OCI-LY1 (cell line): ENCODE measurements around the gene STAT3.
"Not testable (repeated sequence)": the region's sequence is repeated elsewhere in the genome, so short reads cannot be mapped to it uniquely, and the experiment has no call there.

Experiments used
- H2AFZ ChIP-seq: fragments of 200-600 bp; sonication (generic), shearing (Covaris generic); 2 replicates; pipeline ENCODE4 v1.6.0; 2014; ENCODE audit warnings: antibody characterized with exemption, mild to moderate bottlenecking, low read length
- H3F3A ChIP-seq: fragments of 200-600 bp; sonication (generic), shearing (Covaris generic); 2 replicates; pipeline ENCODE4 v1.6.0; 2014; ENCODE audit warnings: mild to moderate bottlenecking, antibody characterized with exemption, low read length, moderate library complexity; ENCODE audit not compliant: insufficient read depth
- H3K27ac ChIP-seq: fragments of 200-600 bp; sonication (generic); 2 replicates; pipeline ENCODE4 v1.5.1; 2014; ENCODE audit warnings: low read length, mixed run types, mild to moderate bottlenecking, low read depth; ENCODE audit not compliant: poor library complexity, severe bottlenecking
- H3K27me3 ChIP-seq: fragments of 200-600 bp; sonication (generic); 2 replicates; pipeline ENCODE4 v1.6.0; 2014; ENCODE audit warnings: antibody characterized with exemption, mild to moderate bottlenecking, low read length, moderate library complexity; ENCODE audit not compliant: insufficient read depth
- H3K36me3 ChIP-seq: fragments of 200-600 bp; sonication (generic); 2 replicates; pipeline ENCODE4 v1.6.1; 2014; ENCODE audit warnings: mild to moderate bottlenecking, antibody characterized with exemption, low read length, moderate library complexity, mixed read lengths; ENCODE audit not compliant: insufficient read depth
- H3K4me1 ChIP-seq: fragments of 200-600 bp; sonication (generic); 2 replicates; pipeline ENCODE4 v1.5.1; 2014; ENCODE audit warnings: mild to moderate bottlenecking, low read length, moderate library complexity; ENCODE audit not compliant: insufficient read depth, severe bottlenecking
- H3K4me2 ChIP-seq: fragments of 200-600 bp; sonication (generic), shearing (Covaris generic); 2 replicates; pipeline ENCODE4 v1.6.1; 2014; ENCODE audit warnings: low read length
- H3K4me3 ChIP-seq: fragments of 200-600 bp; sonication (generic); 2 replicates; pipeline ENCODE4 v1.5.1; 2014; ENCODE audit warnings: low read length, low read depth, mild to moderate bottlenecking, mixed read lengths; ENCODE audit not compliant: poor library complexity, severe bottlenecking
- H3K79me2 ChIP-seq: fragments of 200-600 bp; shearing (Covaris generic); 2 replicates; pipeline ENCODE4 v1.6.1; 2016; ENCODE audit warnings: mixed run types, low read length, mixed read lengths; ENCODE audit not compliant: insufficient read depth
- H3K9ac ChIP-seq: fragments of 200-600 bp; sonication (generic), shearing (Covaris generic); 2 replicates; pipeline ENCODE4 v1.6.1; 2014; ENCODE audit warnings: mild to moderate bottlenecking, low read length, mixed read lengths
- H3K9me2 ChIP-seq: fragments of 200-600 bp; sonication (generic), shearing (Covaris generic); 2 replicates; pipeline ENCODE4 v1.6.1; 2014; ENCODE audit warnings: low read depth, mild to moderate bottlenecking, low read length, mixed read lengths
- H3K9me3 ChIP-seq: fragments of 200-600 bp; shearing (Covaris generic); 2 replicates; pipeline ENCODE4 v1.6.1; 2014; ENCODE audit warnings: low read length, mixed read lengths
- H4K20me1 ChIP-seq: fragments of 200-600 bp; sonication (generic), shearing (Covaris generic); 2 replicates; pipeline ENCODE4 v1.6.0; 2016; ENCODE audit warnings: mild to moderate bottlenecking, low read length; ENCODE audit not compliant: insufficient read depth
- CTCF ChIP-seq: fragments of 200-600 bp; sonication (generic), shearing (Covaris generic); IDR thresholded peaks from 2 replicates; pipeline ENCODE4 v1.5.1; 2017; ENCODE audit warnings: mild to moderate bottlenecking, antibody characterized with exemption, low read length, moderate library complexity, mixed read lengths
- EZH2 ChIP-seq: fragments of 200-600 bp; sonication (generic), shearing (Covaris generic); IDR thresholded peaks from 2 replicates; pipeline ENCODE4 v1.8.0; 2017; ENCODE audit warnings: borderline replicate concordance, mixed run types, mild to moderate bottlenecking, antibody characterized with exemption, low read length, moderate library complexity, mixed read lengths

STAT3 gene

GRCh38 chr17:42399121-42399520, 10.9 kb upstream of the STAT3 start:
- Histone ChIP-seq H3K9me2 (no peaks in the 10 kb centered on the region), H3K9me3 (no peaks in the 10 kb centered on the region), H3K27me3 (peaks cover 7% of the 10 kb centered on the region; the same call in 1 of the 2 replicates), H4K20me1 (no peaks in the 10 kb centered on the region), H3K4me1 (no peaks in the 10 kb centered on the region), H3K79me2 (no peaks in the 10 kb centered on the region), H3K4me2 (no peak overlapping the region), H2AFZ (no peak overlapping the region), H3K27ac (no peak overlapping the region), H3F3A (no peaks in the 10 kb centered on the region), H3K36me3 (no peaks in the 10 kb centered on the region), H3K4me3 (no peak overlapping the region), H3K9ac (no peak overlapping the region)
- no peak for TF ChIP-seq CTCF
- no peak for TF ChIP-seq EZH2

DNA sequence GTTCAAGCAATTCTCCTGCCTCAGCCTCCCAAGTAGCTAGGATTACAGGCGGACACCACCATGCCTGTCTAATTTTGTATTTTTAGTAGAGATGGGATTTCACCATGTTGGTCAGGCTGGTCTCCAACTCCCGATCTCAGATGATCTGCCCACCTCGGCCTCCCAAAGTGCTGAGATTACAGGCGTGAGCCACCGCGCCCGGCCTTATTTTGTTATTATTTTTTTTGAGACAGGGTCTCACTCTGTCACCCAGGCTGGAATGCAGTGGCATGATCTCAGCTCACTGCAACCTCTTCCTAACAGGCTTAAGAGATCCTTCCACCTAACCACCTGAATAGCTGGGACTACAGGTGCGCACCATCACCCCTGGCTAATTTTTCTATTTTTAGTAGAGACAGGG, 7.4 kb upstream of the STAT3 start:
- not testable (repeated sequence) for H4K20me1 ChIP-seq, H3K4me2 ChIP-seq, H3K79me2 ChIP-seq, H2AFZ ChIP-seq, H3K27ac ChIP-seq, H3K4me3 ChIP-seq, H3K36me3 ChIP-seq, H3K9me3 ChIP-seq, H3K27me3 ChIP-seq, H3K9ac ChIP-seq, H3K4me1 ChIP-seq, H3F3A ChIP-seq, H3K9me2 ChIP-seq

DNA sequence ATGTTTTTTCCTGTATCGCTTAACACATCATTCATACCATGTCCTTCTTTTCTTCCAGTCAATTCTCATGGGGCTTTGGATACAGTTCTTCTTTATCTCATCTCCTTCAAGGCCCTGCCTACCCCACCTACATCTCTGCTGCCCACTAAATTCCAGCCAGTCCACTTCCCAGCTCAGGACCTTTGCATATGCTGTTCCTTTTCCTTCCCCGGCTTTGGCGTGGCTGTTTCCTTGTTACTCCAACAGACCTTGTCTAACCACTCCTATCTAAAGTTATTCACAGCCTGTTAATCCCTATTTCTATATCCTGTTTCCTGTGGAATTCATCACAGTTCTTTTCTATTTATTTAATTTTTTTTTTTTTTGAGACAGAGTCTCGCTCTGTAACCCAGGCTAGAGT, 6.6 kb upstream of the STAT3 start:
- H3K4me2 ChIP-seq: no peak overlapping the region
- no peaks in the 10 kb centered on the region for H3K9me2 ChIP-seq
- no peaks in the 10 kb centered on the region for H3K36me3 ChIP-seq
- TF ChIP-seq EZH2 (no peak), CTCF (no peak)
- no peaks in the 10 kb centered on the region for H3K4me1 ChIP-seq
- no peaks in the 10 kb centered on the region for H3F3A ChIP-seq
- no peaks in the 10 kb centered on the region; the same call in 1 of the 2 replicates for H3K27me3 ChIP-seq
- H3K9me3 ChIP-seq: no peaks in the 10 kb centered on the region
- H4K20me1 ChIP-seq: no peaks in the 10 kb centered on the region
- H3K79me2 ChIP-seq: no peaks in the 10 kb centered on the region
- no peak overlapping the region for H3K4me3 ChIP-seq
- no peak overlapping the region for H3K27ac ChIP-seq
- H3K9ac ChIP-seq: no peak overlapping the region
- no peak overlapping the region for H2AFZ ChIP-seq

- Histone ChIP-seq H3K4me1 (peaks cover 7% of the 10 kb centered on the region), H3K36me3 (no peaks in the 10 kb centered on the region), H2AFZ (no peak overlapping the region), H3K4me3 (no peak overlapping the region), H3K4me2 (no peak overlapping the region), H3F3A (no peaks in the 10 kb centered on the region), H3K27ac (no peak overlapping the region), H3K9ac (no peak overlapping the region), H3K79me2 (no peaks in the 10 kb centered on the region), H3K27me3 (no peaks in the 10 kb centered on the region; the same call in 1 of the 2 replicates), H3K9me3 (no peaks in the 10 kb centered on the region), H3K9me2 (no peaks in the 10 kb centered on the region), H4K20me1 (no peaks in the 10 kb centered on the region)
- no peak for TF ChIP-seq EZH2
- TF ChIP-seq CTCF: no peak
Observed at GRCh38 chr17:42392692-42393415, 4.6 kb upstream of the STAT3 start.

DNA sequence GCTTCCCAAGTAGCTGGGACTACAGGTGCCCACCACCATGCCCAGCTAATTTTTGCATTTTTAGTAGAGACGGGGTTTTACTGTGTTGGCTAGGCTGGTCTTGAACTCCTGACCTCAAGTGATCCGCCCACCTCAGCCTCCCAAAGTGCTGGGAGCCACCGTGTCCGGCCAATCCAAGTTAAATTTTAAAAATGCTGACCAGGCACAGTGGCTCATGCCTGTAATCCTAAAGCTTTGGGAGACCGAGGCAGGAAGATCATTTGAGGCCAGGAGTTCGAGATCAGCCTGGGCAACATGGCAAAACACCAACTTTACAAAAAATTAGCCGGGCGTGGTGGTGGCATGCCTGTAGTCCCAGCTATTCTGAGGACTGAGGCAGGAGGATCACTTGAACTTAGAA, 3.2 kb upstream of the STAT3 start:
- H3K4me2 ChIP-seq, H3K27ac ChIP-seq, H3K9ac ChIP-seq, H4K20me1 ChIP-seq, H3K4me3 ChIP-seq, H2AFZ ChIP-seq, H3K9me2 ChIP-seq, H3K9me3 ChIP-seq, H3K27me3 ChIP-seq, H3K36me3 ChIP-seq, H3K79me2 ChIP-seq, H3F3A ChIP-seq: not testable (repeated sequence)
- H3K4me1 ChIP-seq: peaks cover 17% of the 10 kb centered on the region
